ENCODE data around the gene TUBA4A.
"Not testable (repeated sequence)": the region's sequence is repeated elsewhere in the genome, so short reads cannot be mapped to it uniquely, and the experiment has no call there.

DNA sequence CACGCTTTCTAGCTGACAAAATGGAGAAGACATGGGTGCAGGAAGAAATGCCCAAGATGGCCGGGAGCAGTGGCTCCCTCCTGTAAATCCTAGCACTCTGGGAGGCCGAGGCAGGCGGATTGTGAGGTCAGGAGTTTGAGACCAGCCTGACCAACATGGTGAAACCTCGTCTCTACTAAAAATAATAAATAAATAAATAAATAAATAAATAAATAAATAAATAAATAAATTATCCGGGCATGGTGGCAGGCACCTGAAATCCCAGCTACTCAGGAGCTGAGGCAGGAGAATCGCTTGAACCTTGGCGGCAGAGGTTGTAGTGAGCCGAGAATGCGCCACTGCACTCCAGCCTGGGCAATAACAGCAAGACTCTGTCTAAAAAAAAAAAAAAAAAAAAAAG is 5.2 kb upstream of the TUBA4A start:
- TF ChIP-seq, protein P1, sequence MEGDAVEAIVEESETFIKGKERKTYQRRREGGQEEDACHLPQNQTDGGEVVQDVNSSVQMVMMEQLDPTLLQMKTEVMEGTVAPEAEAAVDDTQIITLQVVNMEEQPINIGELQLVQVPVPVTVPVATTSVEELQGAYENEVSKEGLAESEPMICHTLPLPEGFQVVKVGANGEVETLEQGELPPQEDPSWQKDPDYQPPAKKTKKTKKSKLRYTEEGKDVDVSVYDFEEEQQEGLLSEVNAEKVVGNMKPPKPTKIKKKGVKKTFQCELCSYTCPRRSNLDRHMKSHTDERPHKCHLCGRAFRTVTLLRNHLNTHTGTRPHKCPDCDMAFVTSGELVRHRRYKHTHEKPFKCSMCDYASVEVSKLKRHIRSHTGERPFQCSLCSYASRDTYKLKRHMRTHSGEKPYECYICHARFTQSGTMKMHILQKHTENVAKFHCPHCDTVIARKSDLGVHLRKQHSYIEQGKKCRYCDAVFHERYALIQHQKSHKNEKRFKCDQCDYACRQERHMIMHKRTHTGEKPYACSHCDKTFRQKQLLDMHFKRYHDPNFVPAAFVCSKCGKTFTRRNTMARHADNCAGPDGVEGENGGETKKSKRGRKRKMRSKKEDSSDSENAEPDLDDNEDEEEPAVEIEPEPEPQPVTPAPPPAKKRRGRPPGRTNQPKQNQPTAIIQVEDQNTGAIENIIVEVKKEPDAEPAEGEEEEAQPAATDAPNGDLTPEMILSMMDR (optimal IDR thresholded peaks at IDR 0.05 in 1 of 3, IDR thresholded peaks at IDR 0.05 in 1 of 3, conservative IDR thresholded peaks at IDR 0.05 in 1 of 3; ENCODE audit: extremely low read depth in 1 of 3, insufficient read depth in 2 of 3, low read length in 3 of 3), result not testable (repeated sequence)
- not testable (repeated sequence) for TF ChIP-seq EZH2 (IDR thresholded peaks at IDR 0.05; ENCODE audit: low read length)

All from keratinocyte (primary cell).